NCI-H1092 treated with DMSO at 0.1 percent for 48 hours (cell line): Measurements from ENCODE around the gene EPHA5.
A peak's percentile ranks its signal among the peaks of the same experiment; 100 is the strongest.

Experiments
- DNase-seq: peaks from one replicate; lab custom pipeline; 2025; lab: John Stamatoyannopoulos, UW

EPHA5 gene

DNA sequence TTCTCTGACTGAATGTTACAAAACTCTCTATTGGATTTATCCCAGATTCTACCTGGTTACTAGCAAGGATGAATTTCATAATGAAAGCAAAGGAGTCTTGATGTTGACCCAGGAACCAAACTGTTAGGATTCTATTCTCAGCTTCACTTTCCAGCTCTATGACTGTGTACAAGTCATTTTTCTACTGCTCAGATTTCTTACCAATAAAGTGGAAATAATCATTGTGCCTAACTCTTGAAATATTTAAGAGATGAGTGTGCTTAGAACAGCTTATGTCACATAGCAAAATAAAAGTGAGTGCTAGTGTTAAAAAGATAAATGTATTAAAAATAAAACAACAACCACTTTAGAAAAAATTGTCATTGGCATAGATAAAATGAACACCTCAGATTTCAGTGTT, 45.6 kb downstream of the EPHA5 start:
- no peak for DNase-seq

DNA sequence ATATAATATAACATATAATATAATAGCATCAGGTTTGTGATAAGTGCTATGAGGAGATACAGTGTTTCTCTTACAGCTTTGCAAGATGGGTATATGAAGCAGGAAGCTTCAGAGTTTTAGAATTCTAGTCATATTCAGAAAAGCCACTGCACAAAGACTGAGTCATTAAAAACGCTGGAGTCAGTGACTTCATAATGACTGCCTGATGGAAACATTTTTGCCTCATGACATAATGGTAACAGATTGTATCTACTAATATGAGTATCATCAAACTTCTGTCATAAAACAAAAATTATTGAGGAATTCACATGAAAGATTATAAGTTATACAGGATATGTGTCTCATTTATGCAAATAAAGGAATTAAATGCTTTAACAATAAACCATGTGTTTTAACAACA, 46.8 kb downstream of the EPHA5 start:
- no peak for DNase-seq

DNA sequence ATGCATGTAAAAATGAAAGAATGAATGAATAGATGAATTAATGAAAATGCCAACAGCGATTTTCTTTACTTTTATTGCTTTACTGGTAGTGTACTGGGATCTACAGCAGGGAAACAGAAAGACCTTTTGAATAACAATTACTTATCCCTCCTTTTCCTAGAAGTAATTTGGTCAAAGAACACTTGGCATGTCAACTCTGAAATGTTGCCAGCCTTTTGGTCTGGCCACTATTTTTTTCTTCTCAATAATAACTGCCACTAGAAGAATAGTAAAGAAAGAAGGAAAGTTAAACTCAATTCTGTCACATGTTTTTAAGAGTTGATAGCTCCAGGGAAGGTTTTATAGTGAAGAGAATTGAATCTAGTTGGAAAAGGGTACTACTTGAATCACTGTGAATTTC, 52.9 kb downstream of the EPHA5 start:
- no peak for DNase-seq

DNA sequence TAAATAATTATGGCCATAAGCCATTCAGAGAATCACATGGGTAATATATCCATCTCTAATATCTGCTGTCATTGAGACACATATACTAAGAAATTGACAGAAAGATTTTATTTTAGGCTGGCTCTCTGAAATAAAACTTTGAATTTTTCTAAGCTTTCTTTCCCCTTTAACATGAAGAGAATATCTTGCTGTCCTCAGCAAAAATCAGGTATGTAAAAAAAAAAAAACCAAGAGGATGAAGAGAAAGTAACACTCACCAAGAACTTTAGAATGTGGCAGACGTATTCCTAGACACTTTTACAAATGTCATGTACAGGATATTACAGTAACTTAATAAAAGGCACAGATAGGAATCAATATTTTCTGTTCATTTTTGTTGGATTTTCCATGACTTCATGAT, 65.8 kb downstream of the EPHA5 start:
- DNase-seq, result no peak

DNA sequence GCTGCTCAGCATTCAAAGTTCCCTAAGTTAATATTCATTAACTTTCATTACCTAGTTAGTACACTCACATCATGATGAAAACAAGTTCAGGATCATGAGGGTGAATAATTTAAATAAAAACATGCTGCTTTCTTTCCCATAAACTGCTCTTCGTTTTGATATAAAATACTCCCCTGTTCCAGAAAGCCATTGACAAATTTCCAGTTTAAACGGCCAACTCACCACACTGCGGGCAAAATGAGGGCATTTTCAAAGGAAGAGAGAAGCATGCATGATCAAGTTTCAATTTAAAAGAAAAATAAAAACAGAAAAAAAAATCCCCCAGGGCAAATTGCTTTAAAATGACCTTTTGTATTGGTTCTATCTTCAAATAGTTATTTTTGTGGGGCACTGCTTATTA, 69.6 kb downstream of the EPHA5 start:
- DNase-seq, result no peak

DNA sequence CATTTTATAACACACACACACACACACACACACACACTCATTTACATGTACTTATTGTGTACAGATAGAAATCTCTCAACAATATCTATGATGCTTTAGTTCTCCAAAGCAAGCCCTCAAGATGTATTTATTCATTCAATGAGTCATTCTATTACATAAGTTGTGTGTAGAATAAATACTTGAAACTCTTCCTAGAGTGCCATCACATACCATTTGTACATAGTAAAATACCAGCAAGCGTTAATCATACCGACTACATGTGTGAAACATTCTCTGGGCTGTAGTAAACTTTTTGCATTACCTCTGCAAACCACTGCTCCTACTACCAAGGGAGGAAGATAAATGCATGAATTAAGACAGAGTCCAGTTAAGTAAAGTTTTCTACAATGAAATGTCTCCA, 70.9 kb downstream of the EPHA5 start:
- DNase-seq, result no peak

DNA sequence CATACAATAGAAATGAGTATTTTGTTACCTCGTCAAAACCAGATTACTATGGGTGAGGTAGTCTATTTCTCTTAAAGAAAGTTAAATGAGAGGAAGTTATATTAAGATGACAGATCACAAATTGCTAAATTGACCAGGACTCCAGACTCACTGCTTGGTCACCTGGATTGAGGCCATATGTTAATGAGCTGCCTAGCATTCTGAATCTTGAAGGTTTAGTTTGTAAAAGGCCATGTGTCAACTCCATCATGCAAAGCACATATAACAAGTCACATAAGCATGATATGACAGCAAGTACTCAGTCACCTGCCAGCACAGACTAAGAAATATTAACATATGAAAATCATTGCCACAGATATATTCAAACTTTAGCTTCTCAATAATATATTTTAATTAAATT, 72.6 kb downstream of the EPHA5 start:
- no peak for DNase-seq

DNA sequence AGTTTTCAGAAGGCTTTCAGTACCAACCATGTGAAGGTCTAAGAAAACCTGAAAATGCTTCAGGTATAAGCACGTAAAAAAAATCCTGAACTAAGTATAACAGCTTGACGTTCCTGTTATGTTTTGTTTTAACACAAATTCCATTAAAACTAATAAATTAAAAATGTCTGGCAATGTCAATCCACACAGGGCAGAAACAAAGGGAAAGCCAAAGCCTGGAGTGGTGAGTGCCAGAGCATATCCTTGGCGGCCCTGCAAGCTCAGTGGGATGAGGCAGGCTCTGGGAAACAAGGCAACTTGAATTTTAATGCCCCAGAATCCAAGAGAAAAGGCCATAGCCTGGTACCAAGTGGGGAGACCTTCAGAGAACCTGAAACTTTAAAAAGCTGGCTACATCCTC, 78.2 kb downstream of the EPHA5 start:
- no peak for DNase-seq

DNA sequence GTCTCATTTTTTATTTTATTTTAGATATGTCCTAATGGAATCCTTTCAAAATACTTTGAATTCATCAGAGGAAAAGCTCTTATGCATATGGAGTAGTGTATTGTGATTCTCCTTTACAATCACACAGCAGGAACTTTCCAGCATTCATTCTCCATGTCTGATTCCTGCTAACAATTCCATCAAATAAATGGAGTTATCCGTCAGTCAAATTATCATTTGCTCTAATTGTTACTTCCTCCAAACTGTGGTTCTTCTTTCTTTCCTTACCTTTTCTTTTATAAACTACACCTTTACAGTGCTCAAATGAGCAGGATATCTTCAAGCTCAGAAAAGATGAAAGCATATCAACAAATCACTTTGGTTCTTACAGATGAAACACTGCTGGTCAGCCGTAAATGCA, 80.4 kb downstream of the EPHA5 start:
- no peak for DNase-seq

DNA sequence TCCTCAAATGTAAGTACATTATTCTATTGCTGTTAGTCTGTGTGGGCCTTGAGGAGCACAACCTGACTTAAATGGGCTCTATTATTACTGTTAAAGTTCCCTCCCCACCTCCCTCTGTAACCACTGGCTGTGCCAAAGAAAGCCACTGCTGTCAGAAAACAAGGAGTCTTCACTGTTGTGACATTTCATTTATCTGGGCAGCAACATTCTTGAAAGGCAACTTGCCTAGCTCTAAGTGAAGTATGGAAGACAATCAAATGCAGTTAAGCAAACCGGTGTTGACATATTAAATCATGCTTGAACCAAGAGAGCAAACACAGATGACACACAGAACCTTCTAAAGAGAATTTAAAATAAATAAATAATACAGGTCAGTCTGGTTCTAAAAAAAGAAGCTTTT, 81.0 kb downstream of the EPHA5 start:
- no peak for DNase-seq

DNA sequence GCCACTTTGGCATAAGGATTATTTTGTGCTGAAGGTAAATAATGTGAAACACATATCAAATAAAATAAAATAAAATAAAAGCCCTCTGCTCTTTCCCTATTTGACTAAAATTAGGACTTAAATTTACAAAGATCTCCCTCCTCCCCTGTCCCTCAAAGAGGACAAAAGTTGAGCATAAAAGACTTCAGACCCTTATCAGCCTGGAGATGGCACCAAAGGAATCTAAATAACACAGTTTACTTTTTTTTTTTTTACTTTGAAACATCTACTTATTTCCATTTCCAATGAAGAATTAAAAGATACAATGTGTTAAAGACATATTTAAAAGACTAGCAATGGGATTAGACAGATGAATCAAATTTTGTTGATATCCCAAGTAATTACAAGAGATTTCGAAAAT, 89.7 kb downstream of the EPHA5 start:
- DNase-seq, result no peak

DNA sequence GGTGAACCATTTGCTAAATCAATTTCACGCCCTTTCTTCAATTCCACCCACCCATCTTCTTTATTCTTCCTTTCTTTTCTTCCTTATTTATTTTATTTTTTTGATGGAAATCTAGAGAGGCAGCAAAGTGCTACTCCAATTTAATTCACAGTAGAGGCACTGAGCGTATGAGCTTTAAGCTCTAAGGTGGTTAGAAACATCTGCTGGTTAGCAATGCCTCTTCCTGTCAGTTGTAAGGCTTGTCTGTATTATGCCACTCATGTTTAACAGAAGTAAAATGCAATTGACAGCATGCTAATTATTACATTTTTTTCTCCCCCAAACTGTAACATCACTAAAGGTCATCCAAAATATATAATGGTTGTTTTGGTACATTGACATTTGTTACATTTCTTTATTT, 103.8 kb downstream of the EPHA5 start:
- no peak for DNase-seq

DNA sequence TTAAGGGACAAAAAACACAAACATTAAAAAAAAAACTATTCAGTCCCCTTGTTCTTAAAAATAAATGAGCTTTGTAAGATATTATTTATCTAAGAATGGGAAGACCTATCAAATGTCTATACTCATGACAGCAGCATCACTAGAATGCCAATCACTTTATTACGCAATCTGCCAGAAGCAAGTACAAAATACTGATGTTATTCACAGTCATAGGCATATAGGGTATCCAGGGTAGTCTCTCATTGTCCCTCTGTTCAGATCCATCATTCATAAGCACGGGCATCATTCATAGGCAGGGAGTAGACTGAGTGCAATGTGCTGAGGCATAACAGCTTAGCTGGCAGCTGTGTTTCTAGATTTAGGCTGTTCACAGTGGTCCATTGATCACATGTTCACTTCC, 109.1 kb downstream of the EPHA5 start:
- DNase-seq, result no peak

DNA sequence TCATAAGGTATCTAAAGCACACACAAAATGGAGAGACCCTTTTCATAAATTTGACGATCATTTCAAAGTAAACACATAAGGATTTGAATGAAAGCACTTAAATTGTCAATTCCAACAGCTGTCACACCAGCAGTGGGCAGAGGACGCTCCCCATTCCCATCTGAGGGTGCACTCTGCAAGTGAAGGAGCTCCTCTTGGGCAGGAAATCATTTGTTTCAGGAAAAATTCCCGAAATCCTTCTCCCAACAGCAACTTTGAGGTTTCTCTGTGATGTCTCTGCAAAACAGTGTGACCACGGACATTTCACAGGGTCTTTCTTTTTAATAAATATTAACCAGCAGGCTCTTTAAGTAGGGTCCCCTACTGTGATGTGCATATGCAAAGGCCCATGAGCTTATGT, 111.0 kb downstream of the EPHA5 start:
- peak; percentile 55 for DNase-seq

DNA sequence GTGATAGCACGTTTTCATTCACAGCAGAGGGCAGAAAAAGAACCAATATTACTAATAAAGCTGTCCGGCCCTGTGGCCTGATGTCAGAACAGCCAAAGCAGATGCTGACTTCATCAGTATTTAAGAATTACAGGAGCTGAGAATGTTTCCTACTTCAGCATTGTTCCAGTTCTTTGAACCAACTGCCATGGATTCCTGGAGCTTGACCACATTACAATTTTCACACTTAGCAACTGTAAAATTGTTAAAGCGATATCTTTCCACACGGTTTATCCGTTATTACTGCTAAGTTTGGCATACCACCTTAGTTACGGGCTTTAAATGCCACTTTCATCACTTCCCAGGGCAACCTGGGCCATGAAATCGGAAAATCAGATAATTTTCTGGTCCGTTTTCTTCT, 118.2 kb downstream of the EPHA5 start:
- no peak for DNase-seq

DNA sequence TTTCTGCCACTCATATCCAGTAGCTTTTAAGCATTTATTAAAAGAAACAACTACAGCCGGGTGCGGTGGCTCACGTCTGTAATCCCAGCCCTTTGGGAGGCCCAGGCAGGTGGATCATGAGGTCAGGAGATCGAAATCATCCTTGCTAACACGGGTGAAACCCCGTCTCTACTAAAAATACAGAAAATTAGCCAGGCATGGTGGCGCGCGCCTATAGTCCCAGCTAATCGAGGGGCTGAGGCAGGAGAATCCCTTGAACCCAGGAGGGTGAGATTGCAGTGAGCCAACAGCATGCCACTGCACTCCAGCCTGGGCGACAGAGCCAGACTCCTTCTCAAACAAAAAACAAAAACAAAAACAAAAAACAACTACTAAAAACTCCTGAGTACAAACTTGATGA, 119.8 kb downstream of the EPHA5 start:
- DNase-seq, result no peak

DNA sequence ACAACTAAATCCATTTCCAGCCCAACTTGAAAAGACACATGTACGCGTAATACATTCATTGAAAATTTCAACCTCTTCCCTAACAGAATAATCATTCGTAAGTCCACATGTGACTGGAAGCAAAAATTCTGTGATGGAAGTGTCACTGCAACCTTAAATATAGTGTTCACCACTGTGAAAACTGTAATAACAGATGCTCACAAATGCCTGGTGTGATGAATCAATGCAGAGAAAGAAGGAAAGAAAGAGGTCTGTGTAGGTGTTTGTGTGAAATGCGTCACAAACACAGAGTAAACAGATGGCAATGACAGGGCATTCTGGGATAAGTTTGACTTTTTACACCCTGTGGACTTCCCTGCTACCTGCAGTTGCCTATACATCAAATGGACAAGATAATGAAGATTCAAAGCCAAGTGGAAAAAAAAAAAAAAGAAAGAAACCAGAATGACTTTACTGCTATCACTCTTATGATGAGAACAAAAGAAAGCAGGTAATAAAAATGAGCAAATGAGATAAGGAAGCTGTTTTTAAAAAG, 123.3 kb downstream of the EPHA5 start:
- no peak for DNase-seq

DNA sequence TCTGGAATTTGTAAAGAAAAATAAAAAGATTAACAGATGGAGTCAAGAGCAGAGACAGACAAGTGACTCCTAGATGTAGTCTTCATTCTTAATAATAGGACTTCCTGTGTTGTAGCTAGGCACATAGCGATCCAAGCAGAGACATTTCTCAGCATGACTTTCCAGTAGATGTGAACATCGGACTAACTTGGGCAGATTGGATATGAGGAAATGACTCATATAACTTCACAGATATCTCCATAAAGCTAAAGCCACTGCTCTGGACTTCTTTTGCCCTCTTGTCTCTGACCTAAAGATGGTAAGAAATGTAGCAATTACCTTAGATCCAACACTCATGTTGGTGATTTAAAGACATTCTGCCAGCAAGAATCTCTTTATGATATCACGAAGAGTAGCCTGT, 131.7 kb downstream of the EPHA5 start:
- DNase-seq, result no peak

DNA sequence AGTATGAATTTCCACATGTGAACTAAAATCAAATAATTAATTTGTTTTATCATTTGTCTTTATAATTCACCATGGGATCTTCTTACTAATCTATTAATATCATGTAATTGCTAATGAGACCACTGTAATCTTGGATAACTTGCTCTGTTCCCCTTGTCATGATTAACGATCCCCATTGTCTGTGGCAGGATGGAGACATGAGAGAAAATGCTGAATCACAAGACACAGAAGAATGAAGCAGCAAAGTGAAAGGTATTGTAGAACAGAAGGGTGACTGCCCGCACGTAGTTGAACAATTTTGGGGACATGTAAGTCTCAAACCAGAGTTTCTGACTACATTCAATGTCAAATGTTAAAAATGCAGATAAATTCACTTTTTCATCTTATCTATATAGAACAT, 135.2 kb downstream of the EPHA5 start:
- DNase-seq, result no peak

DNA sequence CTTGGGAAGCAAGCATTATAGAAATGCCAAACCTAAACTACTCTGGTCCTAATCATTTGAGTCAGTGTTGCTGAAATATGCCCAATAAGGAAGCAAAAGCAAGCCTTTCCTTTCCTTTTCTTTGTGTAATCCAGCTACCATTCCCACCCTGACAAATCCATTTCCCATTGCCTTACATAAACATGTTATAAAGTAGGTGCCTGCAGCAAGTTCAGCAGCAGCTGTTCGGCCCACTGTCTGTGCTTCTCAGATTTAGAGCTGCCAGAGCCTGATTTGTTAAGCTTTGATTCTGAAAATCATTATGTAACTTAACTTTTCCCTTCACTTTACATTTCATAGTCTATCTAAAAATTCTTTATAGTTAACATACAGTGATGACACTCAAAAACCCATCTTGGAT, 148.6 kb downstream of the EPHA5 start:
- DNase-seq, result no peak

DNA sequence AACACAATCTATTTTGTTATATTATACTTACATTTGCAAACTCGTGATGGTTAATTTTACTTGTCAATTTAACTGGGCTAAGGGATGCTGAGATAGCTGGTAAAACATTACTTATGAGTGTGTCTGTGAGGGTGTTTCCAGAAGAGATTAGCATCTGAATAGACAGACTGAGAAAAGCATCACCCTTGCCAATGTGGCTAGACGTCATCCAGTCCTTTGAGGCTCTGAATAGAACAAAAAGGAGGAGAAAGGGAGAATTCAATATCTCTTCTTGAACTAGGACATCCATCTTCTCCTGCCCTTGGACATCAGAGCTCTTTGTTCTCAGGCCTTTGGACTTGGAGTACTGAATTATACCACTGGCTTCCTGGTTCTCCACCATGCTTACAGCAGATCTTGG, 154.6 kb downstream of the EPHA5 start:
- DNase-seq, result no peak

DNA sequence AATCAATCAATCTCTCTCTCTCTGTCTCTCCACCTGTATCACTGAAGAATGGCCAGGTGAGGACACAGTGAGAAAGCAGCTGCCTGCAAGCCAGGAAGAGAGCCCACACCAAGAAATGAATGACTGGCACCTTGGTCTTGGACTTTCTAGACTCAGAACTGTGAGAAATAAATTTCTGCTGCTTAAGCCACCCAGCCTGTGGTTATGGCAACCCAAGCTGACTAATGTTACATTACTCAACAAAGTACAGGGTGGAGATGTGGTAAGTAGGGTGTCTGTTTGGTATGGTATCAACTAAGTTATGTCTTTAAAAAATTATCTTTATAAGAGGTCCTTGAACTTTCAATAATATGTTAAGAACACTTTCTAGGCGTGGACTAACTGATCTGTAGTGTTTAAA, 159.3 kb downstream of the EPHA5 start:
- no peak for DNase-seq

DNA sequence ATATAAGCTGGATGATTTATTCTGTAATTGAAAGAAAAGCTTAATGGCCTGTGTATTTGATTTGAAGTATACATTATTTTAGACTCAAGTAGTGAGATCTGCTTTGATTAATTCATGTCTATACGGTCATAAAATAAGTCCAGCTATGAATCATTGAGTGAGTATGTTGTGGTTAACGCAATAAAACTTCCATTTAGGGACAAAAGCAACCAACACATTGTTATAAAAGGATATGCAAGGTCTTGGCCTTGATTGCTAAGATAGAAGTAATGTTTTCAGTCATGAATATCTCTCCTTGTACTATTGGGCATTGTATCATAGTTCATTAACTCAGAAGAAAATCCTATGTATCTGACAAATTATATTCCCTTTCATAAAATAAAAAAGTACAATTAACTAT, 162.1 kb downstream of the EPHA5 start:
- DNase-seq, result no peak

DNA sequence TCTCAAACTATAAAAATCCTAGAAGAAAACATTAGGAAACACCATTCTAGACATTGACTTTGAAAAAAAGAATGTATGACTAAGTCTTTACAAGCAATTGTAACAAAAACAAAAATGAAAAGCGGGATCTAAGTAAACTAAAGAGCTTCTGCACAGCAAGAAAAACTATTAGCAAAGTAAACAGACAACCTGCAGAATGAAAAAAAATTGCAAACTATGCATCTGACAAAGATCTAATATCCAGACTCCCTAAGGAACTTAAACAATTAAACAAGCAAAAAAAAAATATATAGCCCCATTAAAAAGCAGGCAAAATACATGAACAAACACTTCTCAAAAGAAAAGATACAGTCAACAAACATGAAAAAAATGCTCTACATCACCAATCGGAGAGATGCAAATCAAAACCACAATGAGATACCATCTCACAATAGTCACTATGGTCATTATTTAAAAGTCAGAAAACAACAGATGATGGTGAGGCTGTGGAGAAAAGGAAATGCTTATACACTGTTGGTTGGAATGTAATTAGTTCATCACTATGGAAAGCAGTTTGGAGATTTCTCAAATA, 168.1 kb downstream of the EPHA5 start:
- DNase-seq, result no peak

DNA sequence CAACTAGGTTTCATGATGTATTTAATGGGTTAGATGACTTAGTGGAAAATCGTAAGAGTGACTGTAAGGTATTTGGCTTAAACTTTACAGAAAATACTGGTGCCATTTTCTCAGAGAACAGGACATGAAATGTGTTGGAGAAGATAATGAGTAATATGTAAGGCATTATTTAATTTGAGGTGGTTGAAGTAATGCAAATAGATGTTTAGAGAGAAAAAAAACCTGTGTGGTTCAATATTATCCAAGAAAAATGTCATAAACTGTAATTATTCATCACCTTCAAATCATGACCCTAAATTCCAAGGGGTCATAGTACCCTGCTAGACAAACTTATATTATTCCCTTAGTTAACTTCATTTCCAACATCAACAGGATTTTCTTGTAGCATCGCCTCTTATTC, 171.7 kb downstream of the EPHA5 start:
- no peak for DNase-seq
